ENCODE results near the gene GAS7.

GAS7 gene

GRCh38 chr17:10183931-10184930 lies 14.2 kb downstream of the GAS7 start:
- H3K4me3 ChIP-seq (ENCODE audit: low read length), result no peak overlapping the region
- no peak for TF ChIP-seq CTCF (conservative IDR thresholded peaks at IDR 0.05; ENCODE audit: low read length)
- no peak for DNase-seq (ENCODE audit: low read depth)

GRCh38 chr17:10182785-10183184 lies 15.6 kb downstream of the GAS7 start:
- no peak overlapping the region for H3K4me3 ChIP-seq (ENCODE audit: low read length)
- DNase-seq (ENCODE audit: low read depth), result no peak
- TF ChIP-seq CTCF (conservative IDR thresholded peaks at IDR 0.05; ENCODE audit: low read length), result no peak

GRCh38 chr17:10178506-10178991 lies 19.9 kb downstream of the GAS7 start:
- H3K4me3 ChIP-seq (ENCODE audit: low read length), result no peak overlapping the region
- peak; percentile 52 for DNase-seq (ENCODE audit: low read depth)
- TF ChIP-seq CTCF (conservative IDR thresholded peaks at IDR 0.05; ENCODE audit: low read length), result no peak

GRCh38 chr17:10177913-10178505 lies 20.4 kb downstream of the GAS7 start:
- peak; percentile 91 for DNase-seq (ENCODE audit: low read depth)
- TF ChIP-seq CTCF (conservative IDR thresholded peaks at IDR 0.05; ENCODE audit: low read length), result no peak
- no peak overlapping the region; the same call in 1 of the 2 replicates for H3K4me3 ChIP-seq (ENCODE audit: low read length)

GRCh38 chr17:10177131-10177912 lies 21.1 kb downstream of the GAS7 start:
- DNase-seq (ENCODE audit: low read depth), result no peak
- no peak overlapping the region for H3K4me3 ChIP-seq (ENCODE audit: low read length)
- no peak for TF ChIP-seq CTCF (conservative IDR thresholded peaks at IDR 0.05; ENCODE audit: low read length)

- H3K4me3 ChIP-seq (ENCODE audit: low read length), result no peak overlapping the region
- TF ChIP-seq CTCF (conservative IDR thresholded peaks at IDR 0.05; ENCODE audit: low read length), result no peak
- DNase-seq (ENCODE audit: low read depth), result no peak
Measured at GRCh38 chr17:10173913-10174312, 24.5 kb downstream of the GAS7 start.

Data from AG10803 (cell line).